ENCODE results near the gene UBXN7.

GRCh38 chr3:196463804-196464203 is 31.6 kb upstream of the UBXN7 start:
- TF ChIP-seq CTCF (IDR thresholded peaks at IDR 0.05; ENCODE audit: low read depth, low read length) = no peak
- no peak for TF ChIP-seq POLR2A (IDR thresholded peaks at IDR 0.05; ENCODE audit: extremely low read depth, insufficient read length)
- TF ChIP-seq MAX (IDR thresholded peaks at IDR 0.05; ENCODE audit: low read depth, low read length) = no peak
- no peak for TF ChIP-seq MYC (IDR thresholded peaks at IDR 0.05; ENCODE audit: low read depth, low read length)
